Loucy (cell line): ENCODE data around the gene ADCY9.

Experiments used
- CTCF ChIP-seq: fragments of 200-600 bp; sonication (generic); conservative IDR thresholded peaks from 2 replicates; pipeline ENCODE4 v1.5.1; 2014; ENCODE audit warnings: mild to moderate bottlenecking, antibody characterized with exemption, low read length
- EZH2phosphoT487 ChIP-seq: fragments of 200-600 bp; IDR thresholded peaks from 2 replicates; pipeline ENCODE4 v1.6.1; 2018; ENCODE audit warnings: antibody characterized with exemption, mild to moderate bottlenecking, moderate library complexity, borderline replicate concordance

GRCh38 chr16:3999479-4000325 lies 116.5 kb downstream of the ADCY9 start:
- TF ChIP-seq CTCF = no peak
- TF ChIP-seq EZH2phosphoT487 = no peak
